Chondrocyte (in vitro differentiated cells): ENCODE measurements around the gene NR1I3. TPM values are rescaled to one million over a fixed set of nuclear protein-coding genes. Genes with fewer than 3 reads are reported as not detected.
"Not testable (repeated sequence)": the region's sequence is repeated elsewhere in the genome, so short reads cannot be mapped to it uniquely, and the experiment has no call there.

Experiments
- DNase-seq: peaks from one replicate; pipeline ENCODE4 v3.0.0; 2021; ENCODE audit warnings: mixed read lengths, low spot score
- H3K27ac Mint-ChIP-seq: one replicate; pipeline ENCODE4 v1.8.0; 2021; ENCODE audit warnings: mild to moderate bottlenecking, moderate library complexity, mixed read lengths; ENCODE audit not compliant: unreplicated experiment
- H3K27me3 Mint-ChIP-seq: 2 replicates; pipeline ENCODE4 v1.8.0; 2021; ENCODE audit warnings: low read depth, mixed read lengths
- H3K36me3 Mint-ChIP-seq: 2 replicates; pipeline ENCODE4 v1.8.0; 2021; ENCODE audit warnings: low read depth, mixed read lengths
- H3K4me1 Mint-ChIP-seq: 2 replicates; pipeline ENCODE4 v1.8.0; 2021; ENCODE audit warnings: low read depth, mild to moderate bottlenecking, mixed read lengths
- H3K4me3 Mint-ChIP-seq: one replicate; pipeline ENCODE4 v1.8.0; 2021; ENCODE audit warnings: mild to moderate bottlenecking, moderate library complexity, mixed read lengths; ENCODE audit not compliant: unreplicated experiment
- H3K9me3 Mint-ChIP-seq: 2 replicates; pipeline ENCODE4 v1.8.0; 2021; ENCODE audit warnings: low read depth, mixed read lengths
- total RNA-seq: library from RNA; stranded (reverse); gene quantifications from 3 replicates; pipeline ENCODE4 v1.2.1, GENCODE V29; 2021
- TF ChIP-seq, protein P1 (sequence below): fragments of 200-600 bp; sonication (generic); IDR thresholded peaks from 2 replicates; pipeline ENCODE4 v1.5.0; 2021; ENCODE audit warnings: antibody characterized with exemption, mild to moderate bottlenecking, moderate library complexity

Gene NR1I3
- total RNA-seq, 1 donor from 2014 or later: not detected

DNA sequence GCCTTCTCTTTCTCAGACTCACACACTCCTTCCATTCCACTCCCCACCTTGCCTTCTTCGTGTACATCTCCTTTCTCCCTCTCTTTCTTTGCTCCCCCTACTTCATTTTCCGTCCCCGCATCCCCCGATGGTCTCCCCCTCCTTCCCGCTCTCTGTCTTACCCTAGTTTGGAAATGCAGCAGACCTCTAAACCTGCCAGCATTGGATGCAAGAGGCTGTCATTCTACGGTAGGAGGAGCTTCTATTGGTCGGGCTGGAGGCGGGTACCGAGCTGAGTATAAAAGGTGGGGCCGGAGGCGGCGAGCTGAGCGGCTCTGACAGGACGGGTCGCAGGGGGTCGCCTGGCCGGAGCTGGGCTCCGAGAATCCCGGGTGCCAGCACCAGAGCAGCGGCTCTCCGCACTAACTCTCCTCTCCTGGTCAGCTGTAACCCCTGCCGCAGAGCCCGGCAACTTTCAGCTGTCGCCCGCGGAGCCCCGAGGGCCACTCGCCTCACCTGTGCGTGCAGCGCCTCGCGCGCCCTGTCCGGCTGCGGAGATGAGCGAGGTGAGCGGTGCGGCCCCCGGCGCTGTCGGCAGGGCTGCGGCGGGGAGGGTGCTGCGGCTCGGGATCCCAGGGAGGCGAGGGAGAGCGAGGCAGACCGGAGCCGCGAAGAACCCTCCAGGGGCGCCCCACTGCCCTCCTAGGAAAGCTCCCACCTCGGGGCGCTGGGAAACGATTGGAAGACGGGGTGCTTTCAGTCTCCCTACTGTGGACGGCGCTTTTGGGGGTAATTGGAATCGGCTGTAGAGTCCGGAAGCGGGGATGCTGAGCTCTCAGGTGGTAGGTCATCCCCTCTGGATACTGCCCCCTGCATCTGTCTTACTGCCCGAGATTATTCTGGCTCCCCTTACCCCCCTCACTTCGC, 20.7 kb upstream of the NR1I3 start, which contains the start of gene PCP4L1:
PCP4L1 (plus strand) TSS at position 307 of the 906 bp plus-strand sequence; CDS start at position 537, 230 bp downstream.
- Mint-ChIP-seq H3K4me1 (peaks cover 29% of the 10 kb centered on the region), H3K9me3 (peaks cover 25% of the 10 kb centered on the region), H3K27ac (no peak within 1 kb of the TSS), H3K4me3 (peak within 1 kb of the TSS; percentile 52), H3K27me3 (peaks cover 45% of the 10 kb centered on the region), H3K36me3 (peaks cover 16% of the 10 kb centered on the region)
- DNase-seq: no peak
- TF ChIP-seq, protein P1, sequence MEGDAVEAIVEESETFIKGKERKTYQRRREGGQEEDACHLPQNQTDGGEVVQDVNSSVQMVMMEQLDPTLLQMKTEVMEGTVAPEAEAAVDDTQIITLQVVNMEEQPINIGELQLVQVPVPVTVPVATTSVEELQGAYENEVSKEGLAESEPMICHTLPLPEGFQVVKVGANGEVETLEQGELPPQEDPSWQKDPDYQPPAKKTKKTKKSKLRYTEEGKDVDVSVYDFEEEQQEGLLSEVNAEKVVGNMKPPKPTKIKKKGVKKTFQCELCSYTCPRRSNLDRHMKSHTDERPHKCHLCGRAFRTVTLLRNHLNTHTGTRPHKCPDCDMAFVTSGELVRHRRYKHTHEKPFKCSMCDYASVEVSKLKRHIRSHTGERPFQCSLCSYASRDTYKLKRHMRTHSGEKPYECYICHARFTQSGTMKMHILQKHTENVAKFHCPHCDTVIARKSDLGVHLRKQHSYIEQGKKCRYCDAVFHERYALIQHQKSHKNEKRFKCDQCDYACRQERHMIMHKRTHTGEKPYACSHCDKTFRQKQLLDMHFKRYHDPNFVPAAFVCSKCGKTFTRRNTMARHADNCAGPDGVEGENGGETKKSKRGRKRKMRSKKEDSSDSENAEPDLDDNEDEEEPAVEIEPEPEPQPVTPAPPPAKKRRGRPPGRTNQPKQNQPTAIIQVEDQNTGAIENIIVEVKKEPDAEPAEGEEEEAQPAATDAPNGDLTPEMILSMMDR: peak; percentile 7

DNA sequence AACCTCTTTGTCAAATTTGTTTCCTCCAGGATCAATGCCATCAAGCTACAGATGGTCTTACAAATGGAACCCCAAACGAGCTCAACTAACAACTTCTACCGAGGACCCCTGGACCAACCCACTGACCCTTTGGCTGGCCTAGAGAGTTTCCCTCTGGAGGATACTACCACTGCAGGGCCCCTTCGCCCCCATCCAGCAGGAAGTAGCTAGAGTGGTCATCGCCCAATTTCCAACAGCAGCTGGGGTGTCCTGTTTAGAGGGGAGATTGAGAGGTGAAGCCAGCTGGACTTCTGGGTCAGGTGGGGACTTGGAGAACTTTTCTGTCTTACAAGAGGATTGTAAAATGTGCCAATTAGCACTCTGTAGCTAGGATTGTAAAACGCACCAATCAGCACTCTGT, 19.1 kb upstream of the NR1I3 start:
- peaks cover 25% of the 10 kb centered on the region for H3K9me3 Mint-ChIP-seq
- peaks cover 41% of the 10 kb centered on the region for H3K27me3 Mint-ChIP-seq
- peaks cover 16% of the 10 kb centered on the region for H3K36me3 Mint-ChIP-seq
- H3K4me1 Mint-ChIP-seq: peaks cover 29% of the 10 kb centered on the region
- not testable (repeated sequence) for H3K27ac Mint-ChIP-seq, DNase-seq, H3K4me3 Mint-ChIP-seq

DNA sequence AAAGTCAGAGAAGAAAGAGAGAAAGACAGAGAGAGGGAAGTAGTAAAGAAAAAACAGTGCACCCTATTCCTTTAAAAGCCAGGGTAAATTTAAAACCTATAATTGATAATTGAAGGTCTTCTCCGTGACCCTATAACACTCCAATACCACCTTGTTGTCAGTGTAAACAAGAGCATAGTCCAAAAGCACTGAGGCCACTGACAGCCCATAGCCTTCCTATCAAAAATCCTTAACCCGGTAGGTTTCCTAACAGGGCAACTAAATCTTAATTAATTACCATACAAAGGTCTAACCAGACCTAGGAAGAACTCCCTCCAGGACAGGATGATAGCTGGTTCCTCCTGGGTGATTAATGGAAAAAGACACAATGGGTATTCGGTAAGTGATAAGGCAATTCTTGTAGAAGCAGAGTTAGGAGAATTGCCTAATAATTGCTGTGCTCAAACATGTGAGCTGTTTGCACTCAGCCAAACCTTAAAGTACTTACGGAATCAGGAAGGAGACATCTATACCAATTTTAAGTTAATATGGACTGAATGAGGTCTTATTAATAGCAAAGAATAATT, 18.0 kb upstream of the NR1I3 start:
- Mint-ChIP-seq H3K36me3 (peaks cover 16% of the 10 kb centered on the region), H3K27me3 (peaks cover 37% of the 10 kb centered on the region), H3K4me1 (peaks cover 20% of the 10 kb centered on the region), H3K9me3 (peaks cover 25% of the 10 kb centered on the region)
- H3K27ac Mint-ChIP-seq, DNase-seq, H3K4me3 Mint-ChIP-seq: not testable (repeated sequence)

DNA sequence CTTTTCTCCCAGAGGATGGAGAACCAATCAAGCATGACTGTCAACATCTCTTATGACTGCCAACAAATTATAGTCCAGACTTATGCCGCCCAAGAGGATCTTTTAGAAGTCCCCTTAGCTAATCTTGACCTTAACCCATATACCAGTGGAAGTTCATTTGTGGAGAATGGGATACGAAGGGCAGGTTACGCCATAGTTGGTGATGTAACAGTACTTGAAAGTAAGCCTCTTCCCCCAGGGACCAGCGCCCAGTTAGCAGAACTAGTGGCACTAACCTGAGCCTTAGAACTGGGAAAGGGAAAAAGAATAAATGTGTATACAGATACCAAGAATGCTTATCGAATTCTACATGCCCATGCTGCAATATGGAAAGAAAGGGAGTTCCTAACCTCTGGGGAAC, 17.3 kb upstream of the NR1I3 start:
- H3K4me1 Mint-ChIP-seq: peaks cover 16% of the 10 kb centered on the region
- not testable (repeated sequence) for H3K27ac Mint-ChIP-seq, DNase-seq, H3K4me3 Mint-ChIP-seq
- H3K36me3 Mint-ChIP-seq: peaks cover 16% of the 10 kb centered on the region
- peaks cover 31% of the 10 kb centered on the region for H3K27me3 Mint-ChIP-seq
- peaks cover 25% of the 10 kb centered on the region for H3K9me3 Mint-ChIP-seq

DNA sequence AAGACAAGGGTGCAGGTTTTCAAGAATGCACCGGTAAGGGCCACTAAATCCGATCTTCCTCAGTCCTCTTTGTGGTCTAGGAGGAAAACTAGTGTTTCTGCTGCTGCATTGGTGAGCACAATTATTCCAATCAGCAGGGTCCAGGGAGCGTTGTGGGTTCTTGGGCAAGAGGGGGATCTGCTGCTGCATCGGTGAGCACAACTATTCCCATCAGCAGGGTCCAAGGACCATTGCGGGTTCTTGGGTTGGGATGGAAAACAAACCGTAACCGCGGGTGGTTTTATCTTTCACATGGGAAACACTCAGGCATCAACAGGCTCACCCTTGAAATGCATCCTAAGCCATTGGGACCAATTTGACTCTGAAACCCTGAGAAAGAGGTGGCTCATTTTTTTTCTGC, 13.6 kb upstream of the NR1I3 start:
- peaks cover 13% of the 10 kb centered on the region for H3K9me3 Mint-ChIP-seq
- H3K27me3 Mint-ChIP-seq: peaks cover 10% of the 10 kb centered on the region
- TF ChIP-seq, protein P1: no peak
- no peaks in the 10 kb centered on the region for H3K4me1 Mint-ChIP-seq
- H3K27ac Mint-ChIP-seq: no peak overlapping the region
- no peak for DNase-seq
- no peak overlapping the region for H3K4me3 Mint-ChIP-seq
- peaks cover 4% of the 10 kb centered on the region for H3K36me3 Mint-ChIP-seq

DNA sequence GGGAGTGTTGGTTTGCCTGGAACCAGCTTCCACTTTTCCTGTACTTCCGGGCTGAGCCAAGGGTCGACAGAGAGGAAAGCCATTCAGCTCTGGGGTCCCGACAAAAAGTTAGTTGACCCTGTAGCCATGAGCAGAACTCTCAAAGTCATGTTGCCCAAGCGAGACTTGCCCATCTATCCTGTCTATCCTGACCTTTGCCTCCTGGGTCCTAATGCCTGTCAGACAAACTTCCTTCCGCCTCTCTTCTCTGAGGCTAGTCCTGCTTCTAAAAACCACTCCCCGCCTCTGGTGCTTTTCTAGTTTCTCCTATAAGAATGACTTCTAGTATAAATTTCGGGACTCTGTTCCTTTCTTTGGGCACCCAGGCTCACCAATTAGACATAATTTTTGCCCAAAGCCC, 12.8 kb upstream of the NR1I3 start:
- no peak overlapping the region for H3K27ac Mint-ChIP-seq
- H3K4me1 Mint-ChIP-seq: no peaks in the 10 kb centered on the region
- H3K36me3 Mint-ChIP-seq: peaks cover 4% of the 10 kb centered on the region
- TF ChIP-seq, protein P1: no peak
- H3K9me3 Mint-ChIP-seq: peaks cover 10% of the 10 kb centered on the region
- no peak overlapping the region for H3K4me3 Mint-ChIP-seq
- DNase-seq: no peak
- H3K27me3 Mint-ChIP-seq: peaks cover 10% of the 10 kb centered on the region

DNA sequence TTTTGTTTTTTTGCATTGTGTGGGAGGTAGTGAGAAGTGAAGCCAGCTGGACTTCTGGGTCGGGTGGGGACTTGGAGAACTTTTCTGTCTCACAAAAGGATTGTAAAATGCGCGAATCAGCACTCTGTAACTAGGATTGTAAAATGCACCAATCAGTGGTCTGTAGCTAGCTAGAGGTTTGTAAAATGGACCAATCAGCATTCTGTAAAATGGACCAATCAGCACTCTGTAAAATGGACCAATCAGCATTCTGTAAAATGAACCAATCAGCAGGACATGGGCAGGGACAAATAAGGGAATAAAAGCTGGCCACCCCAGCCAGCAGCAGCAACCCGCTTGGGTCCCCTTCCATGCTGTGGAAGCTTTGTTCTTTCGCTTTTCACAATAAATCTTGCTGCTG, 12.1 kb upstream of the NR1I3 start:
- DNase-seq, H3K27me3 Mint-ChIP-seq, H3K9me3 Mint-ChIP-seq, H3K27ac Mint-ChIP-seq, H3K4me1 Mint-ChIP-seq, H3K36me3 Mint-ChIP-seq, H3K4me3 Mint-ChIP-seq: not testable (repeated sequence)
